Thyroid gland (tissue), 4 donors: ENCODE results near the gene TRIM29. TPM values are rescaled to one million over a fixed set of nuclear protein-coding genes. Genes with fewer than 3 reads are reported as not detected.

Experiments
- DNase-seq, 2 donors: peaks; one replicate each; pipeline ENCODE4 v3.0.0-alpha.2; 2019
- H3K27ac ChIP-seq, 3 donors: fragments of 200-600 bp; sonication (generic); 1 replicate in 2 of 3; 2 replicates in 1 of 3; pipeline ENCODE4 v1.5.1; 2016 to 2019; ENCODE audit warnings: mild to moderate bottlenecking in 1 of 3, moderate library complexity in 1 of 3
- H3K27me3 ChIP-seq: fragments of 200-600 bp; sonication (generic); one replicate; pipeline ENCODE4 v1.5.1; 2019
- H3K36me3 ChIP-seq, 2 donors: fragments of 200-600 bp; sonication (generic); one replicate each; pipeline ENCODE4 v1.5.1; 2016 to 2019
- H3K4me1 ChIP-seq, 2 donors: fragments of 200-600 bp; sonication (generic); one replicate each; pipeline ENCODE4 v1.5.1; 2017 to 2019
- H3K4me3 ChIP-seq, 3 donors: fragments of 200-600 bp; sonication (generic); replicated peaks in 1 of 3; 1 replicate in 2 of 3; 2 replicates in 1 of 3; pipeline ENCODE4 v1.5.1; 2016; ENCODE audit warnings: mild to moderate bottlenecking in 1 of 3
- H3K9me3 ChIP-seq: fragments of 200-600 bp; sonication (generic); one replicate; pipeline ENCODE4 v1.5.1; 2017
- CTCF ChIP-seq, 6 experiments: fragments of 200-600 bp in 3 of 6; fragments of 450-650 bp in 3 of 6; sonication (generic) in 3 of 6; IDR thresholded peaks; one replicate each; pipeline ENCODE4 v1.5.1; 2016 to 2019; ENCODE audit warnings: antibody characterized with exemption in 6 of 6, mild to moderate bottlenecking in 2 of 6, inconsistent platforms in 1 of 6, moderate library complexity in 1 of 6
- POLR2A ChIP-seq, 2 donors: fragments of 450-650 bp; IDR thresholded peaks; one replicate each; pipeline ENCODE4 v1.6.1; 2017; ENCODE audit warnings: antibody characterized with exemption in 2 of 2, mild to moderate bottlenecking in 2 of 2, moderate library complexity in 1 of 2
- WGBS, 2 donors: methylation state at CpG; one replicate each; pipeline ENCODE4 v1.1.5; 2017; 5-methylcytosine and 5-hydroxymethylcytosine counted together
- intact Hi-C: fragments of 100-400 bp; cut with DNase I; formaldehyde crosslinking; loops from one replicate; pipeline ENCODE4 v1.15.1; 2023
- total RNA-seq, 4 donors: library from RNA; depleted of rRNA; stranded (reverse); fragments of >200 nt; gene quantifications; one replicate each; pipeline ENCODE4 v1.2.3, GENCODE V29; 2016

The TRIM29 gene
- total RNA-seq, 4 donors from 2014 or later = 1.4 to 3.7 (median 1.6) TPM; not detected in 1

GRCh38 chr11:120063686-120064340 is 74.1 kb downstream of the TRIM29 start:
- Histone ChIP-seq H3K4me1 (no peaks in the 10 kb centered on the region), H3K27ac (no peak overlapping the region), H3K4me3 (no peak overlapping the region), H3K9me3 (no peaks in the 10 kb centered on the region), H3K27me3 (no peaks in the 10 kb centered on the region), H3K36me3 (no peaks in the 10 kb centered on the region)
- intact Hi-C loops = no loop called here
- WGBS, 2 donors = 87 to 89% methylated on average over 7 of the region's 7 CpGs
- TF ChIP-seq CTCF (IDR thresholded peaks at IDR 0.05) (no peak), POLR2A (IDR thresholded peaks at IDR 0.05) (no peak)
- no peak for DNase-seq

DNA sequence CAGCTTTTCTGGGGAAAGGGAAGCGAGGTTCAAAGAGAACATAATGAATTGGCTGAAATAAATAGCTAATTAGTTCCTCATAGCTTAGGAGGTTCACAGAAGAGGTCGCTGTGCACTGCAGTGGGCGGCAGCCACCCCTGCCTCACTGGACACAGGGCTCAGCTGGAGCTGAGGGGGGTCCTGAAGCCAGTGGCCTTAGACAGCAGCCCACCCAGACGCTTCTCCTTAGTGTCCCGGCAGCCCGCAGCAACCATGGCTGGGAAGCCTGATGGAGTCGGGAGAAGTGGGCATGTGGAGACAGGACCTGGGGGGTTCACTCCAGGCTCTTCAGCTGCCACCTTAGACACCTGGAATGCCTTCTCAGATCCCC is 75.4 kb downstream of the TRIM29 start:
- H3K9me3 ChIP-seq = no peaks in the 10 kb centered on the region
- no peak overlapping the region for H3K4me3 ChIP-seq
- TF ChIP-seq POLR2A (IDR thresholded peaks at IDR 0.05) (no peak), CTCF (IDR thresholded peaks at IDR 0.05) (no peak)
- no peak for DNase-seq
- H3K4me1 ChIP-seq = peaks cover 0 to 3% of the 10 kb centered on the region in 2 donors
- no peak overlapping the region for H3K27ac ChIP-seq
- no peaks in the 10 kb centered on the region for H3K27me3 ChIP-seq
- intact Hi-C loops = no loop called here
- no peaks in the 10 kb centered on the region for H3K36me3 ChIP-seq
- WGBS, 2 donors = 51 to 69% methylated on average over 5 to 7 of the region's 7 CpGs

DNA sequence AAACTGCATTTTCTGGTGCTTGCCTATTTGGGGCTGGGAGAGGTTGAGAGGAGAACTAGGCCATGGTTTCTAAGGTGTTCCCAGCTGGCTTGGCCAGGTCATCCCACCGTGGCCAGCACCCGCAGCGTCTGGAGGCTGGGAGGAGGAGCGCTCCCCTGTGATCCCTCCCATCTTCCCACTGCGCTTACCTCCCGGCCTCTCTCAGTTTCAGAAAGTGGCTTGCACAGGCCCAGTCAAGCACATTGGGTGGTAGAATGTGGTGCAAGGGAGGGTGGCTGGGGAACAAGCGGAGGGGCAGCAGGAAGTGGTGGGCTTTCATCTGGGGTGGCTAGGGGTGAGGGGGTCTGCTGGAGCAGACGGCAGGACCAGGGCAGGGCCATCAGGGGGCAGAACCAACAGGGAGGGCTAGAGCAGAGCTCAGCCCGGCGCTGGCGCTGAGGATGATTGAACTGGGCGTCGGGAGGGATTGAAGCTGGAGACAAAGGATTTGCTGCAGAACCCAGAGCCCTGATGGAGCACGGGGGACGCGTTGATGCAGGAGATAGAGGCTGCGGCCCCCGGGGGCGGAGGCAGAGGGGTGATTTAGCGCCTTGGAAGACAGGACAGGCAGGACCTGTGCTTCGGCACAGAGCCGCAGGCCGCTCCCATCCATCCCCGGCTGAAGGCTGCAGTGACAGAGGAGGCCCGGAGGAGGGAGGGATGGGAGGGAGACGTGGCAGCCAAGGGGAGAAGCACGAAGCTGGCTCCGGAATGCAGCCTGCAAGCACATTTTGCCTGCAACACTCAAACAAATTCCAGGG is 76.0 kb downstream of the TRIM29 start:
- intact Hi-C loops = no loop called here
- no peak for DNase-seq
- 50 to 51% methylated on average over 25 to 27 of the region's 28 CpGs for WGBS, 2 donors
- Histone ChIP-seq H3K27me3 (no peaks in the 10 kb centered on the region), H3K4me1 (peaks cover 0 to 5% of the 10 kb centered on the region in 2 donors), H3K36me3 (no peaks in the 10 kb centered on the region), H3K27ac (no peak overlapping the region), H3K9me3 (no peaks in the 10 kb centered on the region), H3K4me3 (no peak overlapping the region)
- TF ChIP-seq POLR2A (IDR thresholded peaks at IDR 0.05) (no peak), CTCF (IDR thresholded peaks at IDR 0.05) (no peak)

Other genes starting within 250 kb of the TRIM29 start
- 10 to 100 TPM; 31.7 to 77.1 (median 36.2) TPM for gene OAF, start 72.9 kb upstream of the TRIM29 start, total RNA-seq
- gene POU2F3, start 102.0 kb upstream of the TRIM29 start, total RNA-seq = 1 to 10 TPM; 1.2 to 2.3 (median 1.8) TPM
- 10 to 100 TPM; 12.5 to 14.0 (median 13.4) TPM for gene TLCD5, start 187.2 kb upstream of the TRIM29 start, total RNA-seq
- gene ARHGEF12, start 198.3 kb upstream of the TRIM29 start, total RNA-seq = 100 to 1,000 TPM; 169 to 268 (median 197) TPM